Panc1 (cell line): ENCODE data around the gene WDR89. TPM values are rescaled to one million over a fixed set of nuclear protein-coding genes. Genes with fewer than 3 reads are reported as not detected.
"Not testable (repeated sequence)": the region's sequence is repeated elsewhere in the genome, so short reads cannot be mapped to it uniquely, and the experiment has no call there.

Experiments used
- ATAC-seq: fragments of 200-7000 bp; cut with Tn5 transposase; 2 replicates; pipeline ENCODE4 v1.9.1; 2020; ENCODE audit warnings: mild to moderate bottlenecking, moderate library complexity
- BruUV-seq: library from RNA; stranded (reverse); fragments of 400-500 nt; replicated peaks from 2 replicates; lab custom pipeline; 2021; lab: Mats Ljungman, UMichigan
- CTCF ChIA-PET: fragments of 300-600 bp; sonication (Branson Sonifier 250); formaldehyde crosslinking; loops from one replicate; lab custom pipeline; 2022; ENCODE audit warnings: antibody characterized with exemption; lab: Charles Lee
- POLR2A ChIA-PET: fragments of 300-600 bp; sonication (Branson Sonifier 250); formaldehyde crosslinking; loops from one replicate; lab custom pipeline; 2022; ENCODE audit warnings: antibody characterized with exemption; lab: Charles Lee
- DNase-seq: peaks from one replicate; pipeline ENCODE4 v3.0.0-alpha.2; 2010; ENCODE audit warnings: low read depth, low spot score
- H3K27ac ChIP-seq: 2 replicates; pipeline ENCODE4 v1.5.1; 2011; ENCODE audit warnings: mild to moderate bottlenecking, low read length, inconsistent platforms
- H3K27me3 ChIP-seq: fragments of 200-500 bp; sonication (Bioruptor generic); 2 replicates; pipeline ENCODE4 v1.6.0; 2014; ENCODE audit warnings: low read length, inconsistent platforms; ENCODE audit not compliant: control insufficient read depth, insufficient read depth
- H3K36me3 ChIP-seq: fragments of 200-500 bp; sonication (Bioruptor generic); 2 replicates; pipeline ENCODE4 v1.5.1; 2014; ENCODE audit warnings: inconsistent platforms, mild to moderate bottlenecking, low read length, moderate library complexity; ENCODE audit not compliant: control insufficient read depth, insufficient read depth
- H3K4me1 ChIP-seq: 2 replicates; pipeline ENCODE4 v1.5.1; 2011; ENCODE audit warnings: inconsistent platforms, mild to moderate bottlenecking, low read length, moderate library complexity; ENCODE audit not compliant: control insufficient read depth, insufficient read depth
- H3K4me3 ChIP-seq, 2 experiments: 2 replicates each; pipeline ENCODE4 v1.5.1; 2011 to 2012; ENCODE audit warnings: low read depth in 2 of 2, low read length in 2 of 2, mild to moderate bottlenecking in 2 of 2, inconsistent platforms in 1 of 2, moderate library complexity in 1 of 2
- H3K9me3 ChIP-seq: fragments of 200-500 bp; sonication (Bioruptor generic); 2 replicates; pipeline ENCODE4 v1.5.1; 2014; ENCODE audit warnings: low read depth, mild to moderate bottlenecking, inconsistent platforms, low read length, moderate library complexity; ENCODE audit not compliant: control insufficient read depth, insufficient read depth
- CTCF ChIP-seq: fragments of 450-650 bp; IDR thresholded peaks from 2 replicates; pipeline ENCODE4 v1.5.1; 2017; ENCODE audit warnings: mild to moderate bottlenecking
- POLR2AphosphoS5 ChIP-seq: IDR thresholded peaks from 2 replicates; pipeline ENCODE4 v1.6.1; 2012; ENCODE audit warnings: mild to moderate bottlenecking, low read depth, low read length, moderate library complexity
- REST ChIP-seq, 2 experiments: IDR thresholded peaks; 2 replicates each; pipeline ENCODE4 v1.6.1; 2011 to 2012; ENCODE audit warnings: low read depth in 2 of 2, control low read depth in 1 of 2, low read length in 1 of 2, mild to moderate bottlenecking in 1 of 2, moderate library complexity in 1 of 2; ENCODE audit not compliant: insufficient read depth in 1 of 2
- SIN3A ChIP-seq: IDR thresholded peaks from 2 replicates; pipeline ENCODE4 v1.6.1; 2012; ENCODE audit warnings: low read depth, mild to moderate bottlenecking, low read length, moderate library complexity, borderline replicate concordance; ENCODE audit not compliant: insufficient read depth
- TCF7L2 ChIP-seq: IDR thresholded peaks from 2 replicates; pipeline ENCODE4 v1.6.1; 2011; ENCODE audit warnings: mild to moderate bottlenecking, low read depth, low read length, inconsistent platforms
- in situ Hi-C: cut with HindIII; loops from 2 replicates; pipeline ENCODE4 v1.10.0; 2016; ENCODE audit warnings: low sequenced_read_pairs, low pct_unique_long_range_greater_than_20kb
- intact Hi-C: fragments of 100-400 bp; cut with micrococcal nuclease; formaldehyde crosslinking; loops from one replicate; pipeline ENCODE4 v1.10.0; 2022; ENCODE audit not compliant: unreplicated experiment
- total RNA-seq: library from RNA; stranded (reverse); gene quantifications from one replicate; pipeline ENCODE4 v1.2.1, GENCODE V29; 2021; ENCODE audit not compliant: unreplicated experiment

Gene WDR89
- total RNA-seq, 1 experiment from 2014 or later = 13.0 TPM

GRCh38 chr14:63624701-63625100 is 17.0 kb downstream of the WDR89 start:
- ChIA-PET POLR2A (no interaction called here), CTCF (no interaction called here)
- ATAC-seq (no peak), DNase-seq (no peak)
- no peaks in the 10 kb centered on the region for H3K4me1 ChIP-seq
- no peaks in the 10 kb centered on the region for H3K9me3 ChIP-seq
- H3K27ac ChIP-seq = no peak overlapping the region
- TF ChIP-seq POLR2AphosphoS5 = no peak
- TF ChIP-seq SIN3A = no peak
- no peak for TF ChIP-seq CTCF
- TF ChIP-seq TCF7L2 = no peak
- no peak for TF ChIP-seq REST (IDR thresholded peaks at IDR 0.05; ENCODE audit: insufficient read depth in 1 of 2, low read depth in 2 of 2, low read length in 1 of 2)
- no TSS peak for BruUV-seq
- H3K36me3 ChIP-seq = peaks cover 3% of the 10 kb centered on the region; the same call in 1 of the 2 replicates
- intact Hi-C loops (no loop called here), in situ Hi-C loops (no loop called here)
- H3K27me3 ChIP-seq = no peaks in the 10 kb centered on the region
- no peak overlapping the region for H3K4me3 ChIP-seq

- ChIA-PET CTCF (no interaction called here), POLR2A (no interaction called here)
- no peaks in the 10 kb centered on the region for H3K4me1 ChIP-seq
- H3K4me3 ChIP-seq = no peak overlapping the region
- H3K27ac ChIP-seq = no peak overlapping the region
- in situ Hi-C loops (no loop called here), intact Hi-C loops (no loop called here)
- no peaks in the 10 kb centered on the region for H3K27me3 ChIP-seq
- BruUV-seq = no TSS peak
- no peak for ATAC-seq
- peaks cover 3% of the 10 kb centered on the region; the same call in 1 of the 2 replicates for H3K36me3 ChIP-seq
- TF ChIP-seq POLR2AphosphoS5 (no peak), TCF7L2 (no peak), SIN3A (no peak), REST (IDR thresholded peaks at IDR 0.05; ENCODE audit: insufficient read depth in 1 of 2, low read depth in 2 of 2, low read length in 1 of 2) (no peak), CTCF (no peak)
- DNase-seq = no peak
- H3K9me3 ChIP-seq = no peaks in the 10 kb centered on the region
Measured at GRCh38 chr14:63624203-63624602, 17.5 kb downstream of the WDR89 start.

GRCh38 chr14:63621975-63622374 is 19.7 kb downstream of the WDR89 start:
- intact Hi-C loops, H3K27ac ChIP-seq, BruUV-seq, POLR2A ChIA-PET, H3K27me3 ChIP-seq, DNase-seq, in situ Hi-C loops, H3K9me3 ChIP-seq, H3K4me3 ChIP-seq, H3K4me1 ChIP-seq, ATAC-seq, CTCF ChIA-PET, H3K36me3 ChIP-seq: not testable (repeated sequence)
